Ishikawa (cell line): ENCODE results near the gene MOB3B.

Source experiments
- CEBPB ChIP-seq: IDR thresholded peaks from 2 replicates; pipeline ENCODE4 v1.6.1; 2012
- CREB1 ChIP-seq: IDR thresholded peaks from 2 replicates; pipeline ENCODE4 v1.6.1; 2012; ENCODE audit warnings: low read depth
- EP300 ChIP-seq: IDR thresholded peaks from 2 replicates; pipeline ENCODE4 v1.6.1; 2012; ENCODE audit warnings: borderline replicate concordance
- NFIC ChIP-seq: IDR thresholded peaks from 2 replicates; pipeline ENCODE4 v1.6.1; 2012
- TCF12 ChIP-seq: IDR thresholded peaks from 2 replicates; pipeline ENCODE4 v1.6.1; 2012; ENCODE audit warnings: low read depth
- TEAD4 ChIP-seq: IDR thresholded peaks from 2 replicates; pipeline ENCODE4 v1.6.1; 2012
- YY1 ChIP-seq: IDR thresholded peaks from 2 replicates; pipeline ENCODE4 v1.6.1; 2012; ENCODE audit warnings: low read depth
- TF ChIP-seq, protein P1 (sequence below): IDR thresholded peaks from 2 replicates; pipeline ENCODE4 v1.6.1; 2012; ENCODE audit warnings: low read depth, mild to moderate bottlenecking

DNA sequence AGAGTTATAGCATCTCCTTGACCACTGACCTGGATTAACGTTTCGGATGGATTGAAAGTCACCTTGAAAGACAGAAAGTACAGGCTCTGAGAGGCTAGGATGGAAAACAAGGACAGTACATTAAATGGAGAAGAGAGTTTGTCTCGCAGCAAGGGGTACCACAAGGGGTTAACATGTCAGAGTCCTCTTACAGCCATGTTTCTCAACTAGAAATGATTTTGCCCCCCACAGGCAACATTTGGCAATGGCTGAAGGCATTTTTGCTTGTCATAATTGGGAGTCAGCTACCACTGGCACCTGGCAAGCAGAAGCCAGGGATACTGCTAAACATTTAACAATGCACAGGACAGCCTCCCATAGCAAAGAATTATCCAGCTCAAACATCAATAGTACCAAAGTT is 141.9 kb downstream of the MOB3B start:
- TF ChIP-seq TCF12 (no peak), YY1 (no peak), CREB1 (no peak), CEBPB (no peak), NFIC (no peak), TEAD4 (no peak), EP300 (no peak)
- TF ChIP-seq, protein P1, sequence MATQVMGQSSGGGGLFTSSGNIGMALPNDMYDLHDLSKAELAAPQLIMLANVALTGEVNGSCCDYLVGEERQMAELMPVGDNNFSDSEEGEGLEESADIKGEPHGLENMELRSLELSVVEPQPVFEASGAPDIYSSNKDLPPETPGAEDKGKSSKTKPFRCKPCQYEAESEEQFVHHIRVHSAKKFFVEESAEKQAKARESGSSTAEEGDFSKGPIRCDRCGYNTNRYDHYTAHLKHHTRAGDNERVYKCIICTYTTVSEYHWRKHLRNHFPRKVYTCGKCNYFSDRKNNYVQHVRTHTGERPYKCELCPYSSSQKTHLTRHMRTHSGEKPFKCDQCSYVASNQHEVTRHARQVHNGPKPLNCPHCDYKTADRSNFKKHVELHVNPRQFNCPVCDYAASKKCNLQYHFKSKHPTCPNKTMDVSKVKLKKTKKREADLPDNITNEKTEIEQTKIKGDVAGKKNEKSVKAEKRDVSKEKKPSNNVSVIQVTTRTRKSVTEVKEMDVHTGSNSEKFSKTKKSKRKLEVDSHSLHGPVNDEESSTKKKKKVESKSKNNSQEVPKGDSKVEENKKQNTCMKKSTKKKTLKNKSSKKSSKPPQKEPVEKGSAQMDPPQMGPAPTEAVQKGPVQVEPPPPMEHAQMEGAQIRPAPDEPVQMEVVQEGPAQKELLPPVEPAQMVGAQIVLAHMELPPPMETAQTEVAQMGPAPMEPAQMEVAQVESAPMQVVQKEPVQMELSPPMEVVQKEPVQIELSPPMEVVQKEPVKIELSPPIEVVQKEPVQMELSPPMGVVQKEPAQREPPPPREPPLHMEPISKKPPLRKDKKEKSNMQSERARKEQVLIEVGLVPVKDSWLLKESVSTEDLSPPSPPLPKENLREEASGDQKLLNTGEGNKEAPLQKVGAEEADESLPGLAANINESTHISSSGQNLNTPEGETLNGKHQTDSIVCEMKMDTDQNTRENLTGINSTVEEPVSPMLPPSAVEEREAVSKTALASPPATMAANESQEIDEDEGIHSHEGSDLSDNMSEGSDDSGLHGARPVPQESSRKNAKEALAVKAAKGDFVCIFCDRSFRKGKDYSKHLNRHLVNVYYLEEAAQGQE: no peak
